GM12878 (cell line): Measurements from ENCODE around the gene BNC2. TPM values are rescaled to one million over a fixed set of nuclear protein-coding genes. Genes with fewer than 3 reads are reported as not detected.
A peak's percentile ranks its signal among the peaks of the same experiment; 100 is the strongest.

Experiments
- ATAC-seq: fragments of 200-7000 bp; cut with Tn5 transposase; 3 replicates; pipeline ENCODE4 v1.9.1; 2020; ENCODE audit warnings: mild to moderate bottlenecking, moderate library complexity
- BruUV-seq: library from RNA; stranded (reverse); fragments of 400-500 nt; replicated peaks from 2 replicates; lab custom pipeline; 2021; lab: Mats Ljungman, UMichigan
- CTCF ChIA-PET: fragments of 300-600 bp; sonication (Branson Sonifier 250); formaldehyde crosslinking; extraction: SDS; loops from one replicate; lab custom pipeline; 2021; ENCODE audit warnings: inconsistent platforms; lab: Yijun Ruan, JAX
- POLR2A ChIA-PET: fragments of 350-600 bp; formaldehyde crosslinking; extraction: SDS; loops from one replicate; lab custom pipeline; 2021; ENCODE audit warnings: inconsistent platforms; lab: Charles Lee
- RAD21 ChIA-PET: fragments of 300-600 bp; sonication (Branson Sonifier 250); formaldehyde crosslinking; loops from one replicate; lab custom pipeline; 2023; ENCODE audit warnings: antibody characterized with exemption; ENCODE audit not compliant: unreplicated experiment; lab: Charles Lee
- SMC1A ChIA-PET: fragments of 300-600 bp; sonication (Branson Sonifier 250); formaldehyde crosslinking; loops from one replicate; lab custom pipeline; 2023; ENCODE audit not compliant: unreplicated experiment, uncharacterized antibody; lab: Charles Lee
- DNase-seq: peaks from one replicate; pipeline ENCODE4 v3.0.0-alpha.2; 2011; ENCODE audit warnings: low read depth, low spot score
- FAIRE-seq: peaks from 3 replicates; lab custom pipeline; 2011; peaks lifted over from hg19 to GRCh38; lab: Jason Lieb, UNC
- H2AFZ ChIP-seq: 2 replicates; pipeline ENCODE4 v1.6.0; 2011; ENCODE audit warnings: low read depth, low read length, control low read depth; ENCODE audit not compliant: control insufficient read depth
- H3K27ac ChIP-seq: 2 replicates; pipeline ENCODE4 v1.5.1; 2011; ENCODE audit warnings: control low read depth; ENCODE audit not compliant: control insufficient read depth, insufficient read depth
- H3K27me3 ChIP-seq, 2 experiments: replicated peaks in 1 of 2; 2 replicates each; pipeline versions ENCODE4 v1.6.0 to v1.6.1; 2011; ENCODE audit warnings: low read length in 1 of 2; ENCODE audit not compliant: control insufficient read depth in 2 of 2, insufficient read depth in 2 of 2
- H3K36me3 ChIP-seq, 2 experiments: 2 replicates each; pipeline ENCODE4 v1.5.1; 2011; ENCODE audit warnings: low read length in 1 of 2; ENCODE audit not compliant: control insufficient read depth in 2 of 2, insufficient read depth in 2 of 2
- H3K4me1 ChIP-seq: 2 replicates; pipeline ENCODE4 v1.6.1; 2011; ENCODE audit warnings: mild to moderate bottlenecking, low read length, moderate library complexity, mixed read lengths; ENCODE audit not compliant: control insufficient read depth, insufficient read depth
- H3K4me2 ChIP-seq: 2 replicates; pipeline ENCODE4 v1.6.0; 2011; ENCODE audit warnings: control low read depth; ENCODE audit not compliant: control insufficient read depth, insufficient read depth
- H3K4me3 ChIP-seq: fragments of 200-600 bp; sonication (generic); 2 replicates; pipeline ENCODE4 v1.5.1; 2016
- H3K79me2 ChIP-seq: 2 replicates; pipeline ENCODE4 v1.6.0; 2011; ENCODE audit warnings: low read length; ENCODE audit not compliant: control insufficient read depth, insufficient read depth
- H3K9ac ChIP-seq: 2 replicates; pipeline ENCODE4 v1.8.0; 2011; ENCODE audit warnings: low read length, control low read depth, mixed read lengths; ENCODE audit not compliant: control insufficient read depth, insufficient read depth
- H3K9me3 ChIP-seq: replicated peaks from 3 replicates; pipeline ENCODE4 v1.5.1; 2011; ENCODE audit warnings: mild to moderate bottlenecking, low read length; ENCODE audit not compliant: control insufficient read depth, insufficient read depth
- H4K20me1 ChIP-seq: 2 replicates; pipeline ENCODE4 v1.6.0; 2011; ENCODE audit not compliant: control insufficient read depth, insufficient read depth
- BHLHE40 ChIP-seq, 2 experiments: fragments of 450-650 bp in 1 of 2; IDR thresholded peaks; 2 replicates each; pipeline ENCODE4 v1.6.1; 2011 to 2017; ENCODE audit warnings: low read depth in 2 of 2, borderline replicate concordance in 1 of 2, improper control_type of control experiment in 1 of 2, low read length in 1 of 2, mild to moderate bottlenecking in 1 of 2
- ESRRA ChIP-seq: IDR thresholded peaks from 2 replicates; pipeline ENCODE4 v1.6.1; 2012; ENCODE audit warnings: mild to moderate bottlenecking, low read length, improper control_type of control experiment
- FOS ChIP-seq: IDR thresholded peaks from 3 replicates; pipeline ENCODE4 v1.6.1; 2011; ENCODE audit warnings: borderline replicate concordance; ENCODE audit not compliant: insufficient read length; ENCODE audit errors: extremely low read depth
- IKZF1 ChIP-seq: fragments of 450-650 bp; conservative IDR thresholded peaks from 2 replicates; pipeline ENCODE4 v1.6.1; 2017; ENCODE audit warnings: antibody characterized with exemption, mild to moderate bottlenecking
- IKZF2 ChIP-seq, 2 experiments: fragments of 450-650 bp; IDR thresholded peaks; 2 replicates each; pipeline ENCODE4 v1.6.1; 2017; ENCODE audit warnings: mild to moderate bottlenecking in 2 of 2, moderate library complexity in 2 of 2
- NFYB ChIP-seq: IDR thresholded peaks from 2 replicates; pipeline ENCODE4 v1.6.1; 2011; ENCODE audit warnings: low read depth, mild to moderate bottlenecking, low read length, improper control_type of control experiment, moderate library complexity; ENCODE audit not compliant: insufficient read depth
- WGBS: methylation state at CpG from one replicate; pipeline ENCODE4 v1.1.6; 2016; ENCODE audit warnings: low lambda C conversion rate; ENCODE audit not compliant: insufficient replicate concordance, insufficient coverage; ENCODE audit errors: missing lambda C conversion rate; 5-methylcytosine and 5-hydroxymethylcytosine counted together
- in situ Hi-C: fragments of 300-500 bp; cut with MboI; formaldehyde crosslinking; loops from 9 replicates; pipeline ENCODE4 v1.14.3; 2018; ENCODE audit warnings: mixed read lengths
- intact Hi-C: fragments of 100-400 bp; cut with micrococcal nuclease; formaldehyde crosslinking; loops from one replicate; pipeline ENCODE4 v1.14.2; 2022; ENCODE audit not compliant: unreplicated experiment
- polyA plus RNA-seq, 11 experiments: library from polyadenylated mRNA; depleted of rRNA in 4 of 11; unstranded in 6 of 11; stranded (reverse) in 5 of 11; fragments of >200 nt; fragmentation: Nextera tagmentation in 4 of 11; fragmentation: Illumina TruSeq in 1 of 11; extraction: Ambion mirVana in 4 of 11; extraction: Trizol in 1 of 11; gene quantifications; 1 replicate in 1 of 11; 2 replicates in 10 of 11; pipeline versions ENCODE4 v1.2.1 to v1.2.3, GENCODE V29; 2011 to 2016; ENCODE audit warnings: inconsistent platforms in 2 of 11, missing spikeins in 2 of 11, low read depth in 1 of 11
- total RNA-seq, 4 experiments: library from RNA; depleted of rRNA in 3 of 4; stranded (reverse); fragments of >200 nt in 3 of 4; fragmentation: Illumina TruSeq in 1 of 4; extraction: Trizol in 1 of 4; gene quantifications; 2 replicates each; pipeline versions ENCODE4 v1.2.1 to v1.2.3, GENCODE V29; 2013 to 2021
- TF ChIP-seq, protein P1 (sequence below): fragments of 450-650 bp; IDR thresholded peaks from 2 replicates; pipeline ENCODE4 v1.6.1; 2017; ENCODE audit warnings: mild to moderate bottlenecking, moderate library complexity

Gene BNC2
- total and polyA plus RNA-seq, 10 of the 15 experiments (the other 5 are each of a cell fraction or from before 2014, with no cell fraction given): 0.05 to 14.5 (median 0.26) TPM

DNA sequence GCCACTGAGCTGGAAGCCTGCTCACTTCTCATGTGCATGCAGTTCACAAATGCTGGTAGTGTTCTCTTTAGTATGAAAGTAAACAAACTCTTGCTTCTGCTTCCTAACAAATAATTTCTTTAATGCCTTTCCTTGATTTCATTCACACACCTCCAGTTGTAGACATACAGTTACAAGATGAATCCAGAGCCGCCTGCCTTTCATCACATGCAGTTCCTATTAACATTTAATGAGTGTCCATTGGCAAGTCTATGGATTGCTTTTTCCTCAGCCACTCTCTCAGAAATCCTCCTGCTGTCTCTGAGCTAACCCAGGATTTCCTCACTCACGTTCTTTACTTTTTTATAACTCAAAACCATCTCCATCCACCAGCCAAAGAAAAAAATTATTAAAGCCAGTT is 408.6 kb downstream of the BNC2 start:
- Histone ChIP-seq H3K9me3 (no peaks in the 10 kb centered on the region), H3K79me2 (no peaks in the 10 kb centered on the region), H3K4me2 (no peak overlapping the region), H2AFZ (0 out of 2 replicates have a peak overlapping the region, but pooled peaks have one; percentile 3), H3K9ac (no peak overlapping the region), H3K4me1 (peaks cover 8% of the 10 kb centered on the region; the same call in 1 of the 2 replicates), H4K20me1 (no peaks in the 10 kb centered on the region), H3K4me3 (no peak overlapping the region), H3K27me3 (no peaks in the 10 kb centered on the region)
- ChIA-PET POLR2A (interaction anchor here (1.1 kb wide), 1 partner anchor 9 kb away, joined by 5 read pairs; no protein-coding TSS in a partner anchor), CTCF (interaction anchor here (0.7 to 1.4 kb wide), 6 partner anchors 9 to 156 kb away, joined by 3 to 9 read pairs (median 5); no protein-coding TSS in a partner anchor), RAD21 (interaction anchor here (0.7 to 3.3 kb wide), 12 partner anchors 11 to 133 kb away, joined by 3 to 18 read pairs (median 3); no protein-coding TSS in a partner anchor), SMC1A (interaction anchor here (0.7 to 1.9 kb wide), 10 partner anchors 12 to 158 kb away, joined by 3 to 12 read pairs (median 4); no protein-coding TSS in a partner anchor)
- DNase-seq (no peak), ATAC-seq (no peak), FAIRE-seq (peak; percentile 31)
- in situ Hi-C loops: no loop called here
- BruUV-seq: no TSS peak
- 0% methylated on average over 2 of the region's 2 CpGs for WGBS
- no peak for TF ChIP-seq ESRRA
- peak in 1 of 2 experiments; percentile 5; a peak in 1 of 4 replicates for TF ChIP-seq IKZF2 (IDR thresholded peaks at IDR 0.05)
- TF ChIP-seq IKZF1: peak; percentile 9; the same call in 1 of the 2 replicates
- TF ChIP-seq BHLHE40 (IDR thresholded peaks at IDR 0.05; ENCODE audit: borderline replicate concordance in 1 of 2, low read depth in 2 of 2, low read length in 1 of 2): peak in 1 of 2 experiments; percentile 11; a peak in 1 of 4 replicates
- TF ChIP-seq FOS: no peak
- TF ChIP-seq, protein P1, sequence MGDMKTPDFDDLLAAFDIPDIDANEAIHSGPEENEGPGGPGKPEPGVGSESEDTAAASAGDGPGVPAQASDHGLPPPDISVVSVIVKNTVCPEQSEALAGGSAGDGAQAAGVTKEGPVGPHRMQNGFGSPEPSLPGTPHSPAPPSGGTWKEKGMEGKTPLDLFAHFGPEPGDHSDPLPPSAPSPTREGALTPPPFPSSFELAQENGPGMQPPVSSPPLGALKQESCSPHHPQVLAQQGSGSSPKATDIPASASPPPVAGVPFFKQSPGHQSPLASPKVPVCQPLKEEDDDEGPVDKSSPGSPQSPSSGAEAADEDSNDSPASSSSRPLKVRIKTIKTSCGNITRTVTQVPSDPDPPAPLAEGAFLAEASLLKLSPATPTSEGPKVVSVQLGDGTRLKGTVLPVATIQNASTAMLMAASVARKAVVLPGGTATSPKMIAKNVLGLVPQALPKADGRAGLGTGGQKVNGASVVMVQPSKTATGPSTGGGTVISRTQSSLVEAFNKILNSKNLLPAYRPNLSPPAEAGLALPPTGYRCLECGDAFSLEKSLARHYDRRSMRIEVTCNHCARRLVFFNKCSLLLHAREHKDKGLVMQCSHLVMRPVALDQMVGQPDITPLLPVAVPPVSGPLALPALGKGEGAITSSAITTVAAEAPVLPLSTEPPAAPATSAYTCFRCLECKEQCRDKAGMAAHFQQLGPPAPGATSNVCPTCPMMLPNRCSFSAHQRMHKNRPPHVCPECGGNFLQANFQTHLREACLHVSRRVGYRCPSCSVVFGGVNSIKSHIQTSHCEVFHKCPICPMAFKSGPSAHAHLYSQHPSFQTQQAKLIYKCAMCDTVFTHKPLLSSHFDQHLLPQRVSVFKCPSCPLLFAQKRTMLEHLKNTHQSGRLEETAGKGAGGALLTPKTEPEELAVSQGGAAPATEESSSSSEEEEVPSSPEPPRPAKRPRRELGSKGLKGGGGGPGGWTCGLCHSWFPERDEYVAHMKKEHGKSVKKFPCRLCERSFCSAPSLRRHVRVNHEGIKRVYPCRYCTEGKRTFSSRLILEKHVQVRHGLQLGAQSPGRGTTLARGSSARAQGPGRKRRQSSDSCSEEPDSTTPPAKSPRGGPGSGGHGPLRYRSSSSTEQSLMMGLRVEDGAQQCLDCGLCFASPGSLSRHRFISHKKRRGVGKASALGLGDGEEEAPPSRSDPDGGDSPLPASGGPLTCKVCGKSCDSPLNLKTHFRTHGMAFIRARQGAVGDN: peak; percentile 9; the same call in 1 of the 2 replicates
- no peak for TF ChIP-seq NFYB
- TF ChIP-seq, all 136 proteins: peak for 4
- Histone ChIP-seq H3K27ac (no peak overlapping the region; the same call in 1 of the 2 replicates), H3K36me3 (no peaks in the 10 kb centered on the region)
- intact Hi-C loops: no loop called here
